NCI-H146 (cell line): ENCODE data around the gene CTAGE4.
"Not testable (repeated sequence)": the region's sequence is repeated elsewhere in the genome, so short reads cannot be mapped to it uniquely, and the experiment has no call there.

Experiments
- DNase-seq: peaks from one replicate; lab custom pipeline; 2025; lab: John Stamatoyannopoulos, UW

Gene CTAGE4

DNA sequence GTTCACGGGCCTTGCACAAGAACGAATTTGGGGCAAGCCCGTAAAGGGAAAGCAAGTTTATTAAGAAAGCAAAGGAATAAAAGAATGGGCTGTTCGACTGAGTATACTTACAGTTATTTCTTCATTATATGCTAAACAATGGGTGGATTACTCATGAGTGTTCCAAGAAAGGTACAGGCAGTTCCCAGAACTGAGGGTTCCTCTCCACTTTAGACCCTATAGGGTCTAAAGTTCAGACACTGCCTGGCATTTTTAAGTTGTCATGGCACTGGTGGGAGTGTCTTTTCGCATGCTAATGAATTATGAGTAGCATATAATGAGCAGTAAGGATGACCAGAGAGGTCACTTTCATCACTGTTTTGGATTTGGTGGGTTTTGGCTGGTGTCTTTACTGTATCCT, 22.0 kb downstream of the CTAGE4 start:
- DNase-seq, result not testable (repeated sequence)

DNA sequence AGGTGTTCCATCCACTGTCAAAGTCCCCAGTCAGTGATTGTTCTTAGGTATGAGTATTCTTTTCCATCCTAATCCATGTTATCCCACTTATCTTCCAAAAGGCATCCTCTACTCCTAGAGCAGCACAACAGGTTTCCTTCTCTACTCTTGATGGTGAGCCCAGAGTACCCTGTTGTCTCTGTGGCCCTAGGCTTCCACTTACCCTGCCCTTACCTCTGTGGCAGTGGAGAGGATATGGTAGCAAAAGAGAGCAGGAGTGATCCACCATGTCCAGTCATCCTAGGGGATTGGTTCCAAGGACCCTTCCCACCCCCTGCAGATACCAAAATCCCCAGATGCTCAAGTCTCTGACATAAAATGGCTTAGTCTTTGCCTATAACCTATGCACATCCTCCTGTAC, 33.9 kb downstream of the CTAGE4 start:
- DNase-seq, result not testable (repeated sequence)

DNA sequence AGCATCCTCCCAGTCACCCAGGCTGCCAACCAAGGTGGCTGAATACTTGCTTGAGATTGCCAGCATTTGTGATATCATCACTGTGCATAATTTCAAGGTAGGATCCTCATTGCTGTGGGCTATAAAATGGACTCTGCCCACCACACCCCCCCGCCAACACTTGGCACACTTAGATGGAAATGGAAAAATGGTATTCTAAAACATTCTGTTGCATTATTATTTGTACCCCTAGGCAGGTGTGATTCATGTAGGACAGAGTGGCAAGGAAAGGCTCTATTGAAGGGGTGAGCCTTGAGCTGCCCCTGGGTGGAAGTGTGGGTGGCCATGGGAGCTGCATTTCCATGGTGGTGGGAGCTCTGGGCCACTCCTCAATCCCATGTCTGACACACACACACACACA, 35.3 kb downstream of the CTAGE4 start:
- not testable (repeated sequence) for DNase-seq

DNA sequence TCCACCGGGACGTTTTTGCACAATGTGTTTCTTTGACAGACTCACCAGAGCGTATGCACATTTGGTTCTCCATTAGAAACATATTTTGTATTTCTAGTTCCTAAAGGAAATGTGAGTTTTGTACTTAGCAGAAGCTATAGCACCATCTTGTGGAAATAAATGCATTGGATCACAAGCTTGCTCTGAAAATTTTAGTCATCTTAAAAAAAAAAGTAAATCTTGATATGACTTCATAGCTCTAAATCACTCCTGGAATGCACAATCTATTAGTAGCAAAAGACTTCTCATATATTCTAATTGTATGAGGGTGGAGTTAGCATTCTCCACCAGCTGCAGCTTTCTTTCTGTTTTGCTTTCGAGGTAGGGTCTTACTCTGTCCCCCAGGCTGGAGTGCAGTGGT, 35.9 kb downstream of the CTAGE4 start:
- not testable (repeated sequence) for DNase-seq

DNA sequence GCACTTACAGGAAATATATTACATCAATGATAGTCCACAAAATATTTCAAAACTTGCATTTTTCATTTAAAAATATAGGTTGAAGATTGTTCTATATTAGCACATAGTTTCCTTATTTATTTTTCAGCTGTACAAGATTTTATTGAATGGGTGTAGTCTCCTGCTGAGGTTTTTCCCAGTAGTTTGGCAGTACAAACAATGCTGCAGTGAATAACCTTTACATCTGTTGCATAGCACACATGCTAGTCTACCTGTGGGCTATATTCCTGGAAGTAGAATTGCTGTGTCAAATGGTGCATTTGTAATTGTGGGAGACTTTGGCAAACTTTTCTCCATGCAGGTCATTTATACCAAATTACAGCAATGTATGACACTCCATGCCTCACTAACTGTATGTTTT, 37.3 kb downstream of the CTAGE4 start:
- DNase-seq, result not testable (repeated sequence)

DNA sequence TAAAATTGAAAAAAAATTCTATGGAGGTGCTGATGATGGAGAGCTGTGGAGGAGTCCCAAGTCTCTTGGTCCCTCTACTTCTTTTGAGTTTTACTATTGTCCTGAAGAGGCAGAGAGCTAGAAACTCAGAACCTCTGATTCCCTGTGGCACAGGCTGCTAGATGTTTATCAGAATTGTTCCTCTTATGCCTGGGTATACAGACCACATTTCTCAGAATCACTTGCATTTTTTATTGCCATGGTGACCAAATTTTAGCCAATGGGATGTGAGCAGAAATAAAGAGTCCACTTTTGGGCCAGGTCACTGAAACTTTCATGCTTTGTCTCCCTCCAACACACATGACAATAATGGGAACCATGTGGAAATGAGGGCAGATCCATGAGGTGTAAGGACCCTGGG, 40.4 kb downstream of the CTAGE4 start:
- not testable (repeated sequence) for DNase-seq

DNA sequence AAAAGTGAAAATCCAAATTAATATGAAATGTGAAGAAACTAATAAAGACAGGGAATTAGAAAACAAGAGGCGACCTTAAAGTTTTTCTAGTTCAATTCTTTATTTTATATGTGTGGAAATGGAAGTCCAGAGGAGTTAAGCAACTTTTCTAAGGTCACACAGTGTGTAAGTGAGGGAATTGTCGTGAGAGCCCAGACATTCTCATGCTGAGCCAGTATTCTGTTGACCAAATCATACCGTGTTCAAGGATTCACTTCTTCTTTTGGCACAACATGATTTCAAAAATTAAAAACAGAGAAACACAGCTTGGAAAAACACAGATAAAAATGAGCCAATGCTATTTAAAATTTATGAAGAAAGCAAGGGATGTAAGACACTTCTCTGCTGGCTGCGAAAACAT, 43.6 kb downstream of the CTAGE4 start:
- DNase-seq, result not testable (repeated sequence)

DNA sequence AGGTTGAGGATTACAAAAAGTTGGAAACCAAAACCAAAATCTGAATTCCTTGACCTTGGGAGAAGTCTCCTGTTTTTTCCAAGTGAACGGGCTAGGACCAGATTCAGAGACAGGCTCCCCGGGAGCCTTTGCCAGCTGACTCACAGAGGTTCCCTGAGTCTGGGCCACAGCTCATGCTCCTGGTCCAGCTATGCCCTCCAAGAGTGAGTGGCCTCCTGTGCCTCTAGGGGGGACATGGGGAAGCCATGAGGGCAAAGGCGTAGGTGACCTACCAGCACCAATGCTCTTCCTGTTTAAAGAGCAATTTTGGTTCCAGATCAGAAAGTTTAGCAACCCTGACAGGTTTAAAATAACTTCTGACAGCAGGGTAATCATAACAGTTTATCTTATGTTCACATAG, 45.5 kb downstream of the CTAGE4 start:
- not testable (repeated sequence) for DNase-seq

DNA sequence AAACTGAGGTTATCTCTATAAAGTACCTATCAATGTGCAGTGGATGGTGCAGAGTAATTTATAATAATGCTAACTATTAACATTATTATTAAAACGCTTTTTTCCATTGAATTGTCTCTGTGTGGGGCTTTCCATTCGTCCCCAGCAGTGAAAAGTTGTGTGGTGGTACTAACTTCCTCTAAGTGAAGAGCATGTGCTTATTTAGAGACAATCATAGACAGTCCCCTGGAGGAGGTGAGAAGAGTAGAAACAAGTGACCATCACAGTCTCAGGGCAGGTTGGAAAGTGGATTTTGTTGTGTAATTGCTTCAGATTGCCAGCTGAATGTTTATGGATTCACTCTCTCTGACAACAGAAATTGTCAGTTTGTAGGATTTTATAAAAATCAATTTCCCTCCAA, 47.8 kb downstream of the CTAGE4 start:
- DNase-seq, result not testable (repeated sequence)

DNA sequence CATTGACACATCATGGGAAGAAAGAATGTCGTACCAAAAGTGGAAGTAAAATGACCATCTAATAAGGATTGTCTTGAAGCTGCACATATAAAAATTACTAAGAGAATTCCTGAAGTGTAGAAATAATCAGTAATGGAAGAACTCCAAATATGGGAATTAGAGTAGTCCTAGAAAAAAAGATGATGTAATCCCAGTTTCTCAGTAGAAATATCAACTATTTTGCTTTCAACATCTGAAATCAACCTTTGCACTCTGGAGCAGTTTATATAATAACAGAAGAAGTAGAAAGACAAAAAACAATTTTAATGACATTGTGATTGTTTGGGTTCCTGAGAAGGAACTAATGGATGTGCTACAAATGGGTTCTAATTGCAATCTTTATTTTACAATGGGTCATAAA, 49.8 kb downstream of the CTAGE4 start:
- not testable (repeated sequence) for DNase-seq
